B cell (primary cell): ENCODE data around the gene CARD8. TPM values are rescaled to one million over a fixed set of nuclear protein-coding genes. Genes with fewer than 3 reads are reported as not detected.

ENCODE experiments used
- ATAC-seq: fragments of 200-7000 bp; cut with Tn5 transposase; one replicate; pipeline ENCODE4 v1.10.0; 2021; ENCODE audit warnings: low read depth, mild to moderate bottlenecking, moderate number of reproducible peaks, moderate library complexity
- CTCF ChIA-PET: fragments of 350-600 bp; sonication (Branson Sonifier 250); formaldehyde crosslinking; loops from one replicate; lab custom pipeline; 2021; ENCODE audit warnings: antibody characterized with exemption, inconsistent platforms; lab: Charles Lee
- POLR2A ChIA-PET: fragments of 350-600 bp; sonication (Branson Sonifier 250); formaldehyde crosslinking; loops from one replicate; lab custom pipeline; 2021; ENCODE audit warnings: antibody characterized with exemption; lab: Charles Lee
- DNase-seq: peaks from one replicate; pipeline ENCODE4 v3.0.0; 2013
- H2AFZ ChIP-seq: 2 replicates; pipeline ENCODE4 v1.6.1; 2012; ENCODE audit warnings: mild to moderate bottlenecking, low read depth, low read length; ENCODE audit not compliant: insufficient read depth, poor library complexity, severe bottlenecking
- H3K27ac ChIP-seq, 2 donors: 1 replicate in 1 of 2; 2 replicates in 1 of 2; pipeline ENCODE4 v1.5.1; 2012 to 2013; ENCODE audit warnings: low read length in 2 of 2, mild to moderate bottlenecking in 2 of 2, moderate library complexity in 1 of 2
- H3K27me3 ChIP-seq, 4 experiments: fragments of 200-600 bp in 1 of 4; sonication (generic) in 1 of 4; replicated peaks in 1 of 4; 1 replicate in 2 of 4; 2 replicates in 2 of 4; pipeline versions ENCODE4 v1.6.1 to v1.7.0; 2013 to 2016; ENCODE audit warnings: low read length in 3 of 4, mild to moderate bottlenecking in 2 of 4, mixed read lengths in 1 of 4, moderate library complexity in 1 of 4; ENCODE audit not compliant: insufficient read depth in 4 of 4, control insufficient read depth in 3 of 4; ENCODE audit errors: control extremely low read depth in 1 of 4
- H3K36me3 ChIP-seq, 2 experiments: replicated peaks in 1 of 2; 1 replicate in 1 of 2; 2 replicates in 1 of 2; pipeline versions ENCODE4 v1.6.1 to v1.7.1; 2013; ENCODE audit warnings: low read length in 1 of 2; ENCODE audit not compliant: insufficient read depth in 2 of 2, control insufficient read depth in 1 of 2; ENCODE audit errors: control extremely low read depth in 1 of 2, extremely low read depth in 1 of 2
- H3K4me1 ChIP-seq, 2 donors: fragments of 200-600 bp in 1 of 2; sonication (generic) in 1 of 2; 1 replicate in 1 of 2; 2 replicates in 1 of 2; pipeline versions ENCODE4 v1.5.1 to v1.6.1; 2013 to 2017; ENCODE audit warnings: low read length in 2 of 2; ENCODE audit not compliant: control insufficient read depth in 2 of 2, insufficient read depth in 2 of 2
- H3K4me2 ChIP-seq: replicated peaks from 2 replicates; pipeline ENCODE3; 2012; ENCODE audit warnings: mild to moderate bottlenecking, low read depth, low read length; ENCODE audit not compliant: poor library complexity, severe bottlenecking
- H3K4me3 ChIP-seq, 5 experiments: fragments of 200-600 bp in 1 of 5; sonication (generic) in 1 of 5; 1 replicate in 3 of 5; 2 replicates in 2 of 5; pipeline versions ENCODE4 v1.5.1 to v1.7.0; 2011 to 2016; ENCODE audit warnings: low read length in 4 of 5, mild to moderate bottlenecking in 4 of 5, low read depth in 2 of 5, control low read depth in 1 of 5, moderate library complexity in 1 of 5; ENCODE audit not compliant: insufficient read depth in 1 of 5; ENCODE audit errors: control extremely low read depth in 1 of 5, extremely low read depth in 1 of 5
- H3K79me2 ChIP-seq: fragments of 200-600 bp; sonication (generic); one replicate; pipeline ENCODE4 v1.6.0; 2016; ENCODE audit warnings: low read length; ENCODE audit not compliant: control insufficient read depth, insufficient read depth
- H3K9ac ChIP-seq: fragments of 200-600 bp; sonication (generic); 2 replicates; pipeline ENCODE4 v1.6.1; 2017; ENCODE audit warnings: mild to moderate bottlenecking, low read length, moderate library complexity
- H3K9me3 ChIP-seq, 3 donors: one replicate each; pipeline versions ENCODE4 v1.6.1 to v1.7.1; 2013; ENCODE audit warnings: low read length in 2 of 3; ENCODE audit not compliant: control insufficient read depth in 2 of 3, insufficient read depth in 1 of 3; ENCODE audit errors: control extremely low read depth in 1 of 3
- H4K20me1 ChIP-seq: 2 replicates; pipeline ENCODE4 v1.6.0; 2012; ENCODE audit warnings: mild to moderate bottlenecking, low read length; ENCODE audit not compliant: insufficient read depth, control insufficient read depth, poor library complexity, severe bottlenecking
- H3K27ac Mint-ChIP-seq: one replicate; pipeline ENCODE4 v1.8.0; 2021; ENCODE audit warnings: mixed read lengths
- H3K27me3 Mint-ChIP-seq: one replicate; pipeline ENCODE4 v1.8.0; 2021; ENCODE audit warnings: mixed read lengths
- H3K4me1 Mint-ChIP-seq: one replicate; pipeline ENCODE4 v1.8.0; 2021; ENCODE audit warnings: mixed read lengths
- H3K4me3 Mint-ChIP-seq: one replicate; pipeline ENCODE4 v1.8.0; 2021; ENCODE audit warnings: mixed read lengths
- H3K9me3 Mint-ChIP-seq: one replicate; pipeline ENCODE4 v1.8.0; 2022; ENCODE audit warnings: mixed read lengths; ENCODE audit not compliant: insufficient read depth
- EZH2 ChIP-seq: IDR thresholded peaks from 2 replicates; pipeline ENCODE4 v1.6.1; 2012; ENCODE audit warnings: borderline replicate concordance, low read depth, mild to moderate bottlenecking, moderate library complexity, low read length; ENCODE audit not compliant: insufficient read depth, poor library complexity, severe bottlenecking
- WGBS: methylation state at CpG from one replicate; pipeline ENCODE4 v1.1.5; 2013; ENCODE audit warnings: missing lambda C conversion rate; ENCODE audit not compliant: insufficient coverage; 5-methylcytosine and 5-hydroxymethylcytosine counted together
- intact Hi-C: fragments of 100-400 bp; cut with micrococcal nuclease; formaldehyde crosslinking; loops from one replicate; pipeline ENCODE4 v1.10.0; 2022
- polyA plus RNA-seq: library from polyadenylated mRNA; depleted of rRNA; stranded (reverse); fragments of >200 nt; gene quantifications from 2 replicates; pipeline ENCODE4 v1.2.3, GENCODE V29; 2012
- total RNA-seq, 2 donors: library from RNA; stranded (reverse); fragments of 120-200 nt in 1 of 2; gene quantifications; 1 replicate in 1 of 2; 2 replicates in 1 of 2; pipeline versions ENCODE4 v1.2.3 to v1.2.4, GENCODE V29; 2013 to 2022
- TF ChIP-seq, protein P1 (sequence below): fragments of 200-600 bp; IDR thresholded peaks from one replicate; pipeline ENCODE4 v1.8.0; 2022; ENCODE audit warnings: antibody characterized with exemption, mild to moderate bottlenecking

The CARD8 gene
- total and polyA plus RNA-seq, 2 donors (not counting 1 experiment from before 2014, with no cell fraction given): 92.0 to 161 TPM

DNA sequence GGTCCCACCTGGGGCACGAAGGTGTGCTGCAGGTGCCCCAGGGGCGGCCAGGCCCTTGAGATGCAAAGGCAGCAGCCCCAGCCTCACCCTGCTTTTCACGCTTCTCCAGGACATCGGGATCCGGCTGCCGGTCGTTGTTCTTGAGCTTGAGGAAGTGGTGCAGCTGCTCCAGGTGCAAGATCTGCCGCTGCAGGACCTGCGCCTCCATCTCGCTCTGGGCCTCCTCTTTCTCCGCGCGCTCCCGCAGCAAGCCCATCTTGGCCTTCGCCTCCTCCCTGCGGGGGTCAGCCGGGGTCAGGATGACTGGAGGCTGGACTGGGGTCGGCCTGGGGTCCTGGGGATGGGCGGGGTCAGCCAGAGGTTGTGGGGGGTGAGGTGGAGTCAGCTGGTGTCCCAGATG, 48.2 kb upstream of the CARD8 start:
- Histone ChIP-seq H3K9me3 (no peaks in the 10 kb centered on the region), H3K4me2 (no peak overlapping the region), H2AFZ (no peak overlapping the region), H3K27me3 (no peaks in the 10 kb centered on the region), H3K4me3 (no peak overlapping the region), H4K20me1 (no peaks in the 10 kb centered on the region), H3K36me3 (no peaks in the 10 kb centered on the region), H3K27ac (no peak overlapping the region), H3K79me2 (no peaks in the 10 kb centered on the region), H3K9ac (no peak overlapping the region), H3K4me1 (no peaks in the 10 kb centered on the region)
- no peak overlapping the region for H3K4me3 Mint-ChIP-seq
- peaks cover 9% of the 10 kb centered on the region for H3K27me3 Mint-ChIP-seq
- intact Hi-C loops: no loop called here
- no peak overlapping the region for H3K27ac Mint-ChIP-seq
- TF ChIP-seq, protein P1, sequence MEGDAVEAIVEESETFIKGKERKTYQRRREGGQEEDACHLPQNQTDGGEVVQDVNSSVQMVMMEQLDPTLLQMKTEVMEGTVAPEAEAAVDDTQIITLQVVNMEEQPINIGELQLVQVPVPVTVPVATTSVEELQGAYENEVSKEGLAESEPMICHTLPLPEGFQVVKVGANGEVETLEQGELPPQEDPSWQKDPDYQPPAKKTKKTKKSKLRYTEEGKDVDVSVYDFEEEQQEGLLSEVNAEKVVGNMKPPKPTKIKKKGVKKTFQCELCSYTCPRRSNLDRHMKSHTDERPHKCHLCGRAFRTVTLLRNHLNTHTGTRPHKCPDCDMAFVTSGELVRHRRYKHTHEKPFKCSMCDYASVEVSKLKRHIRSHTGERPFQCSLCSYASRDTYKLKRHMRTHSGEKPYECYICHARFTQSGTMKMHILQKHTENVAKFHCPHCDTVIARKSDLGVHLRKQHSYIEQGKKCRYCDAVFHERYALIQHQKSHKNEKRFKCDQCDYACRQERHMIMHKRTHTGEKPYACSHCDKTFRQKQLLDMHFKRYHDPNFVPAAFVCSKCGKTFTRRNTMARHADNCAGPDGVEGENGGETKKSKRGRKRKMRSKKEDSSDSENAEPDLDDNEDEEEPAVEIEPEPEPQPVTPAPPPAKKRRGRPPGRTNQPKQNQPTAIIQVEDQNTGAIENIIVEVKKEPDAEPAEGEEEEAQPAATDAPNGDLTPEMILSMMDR: no peak
- no peak for ATAC-seq
- H3K9me3 Mint-ChIP-seq: no peaks in the 10 kb centered on the region
- ChIA-PET POLR2A (no interaction called here), CTCF (no interaction called here)
- H3K4me1 Mint-ChIP-seq: no peaks in the 10 kb centered on the region
- WGBS: 93% methylated on average over 18 of the region's 19 CpGs
- no peak for DNase-seq

DNA sequence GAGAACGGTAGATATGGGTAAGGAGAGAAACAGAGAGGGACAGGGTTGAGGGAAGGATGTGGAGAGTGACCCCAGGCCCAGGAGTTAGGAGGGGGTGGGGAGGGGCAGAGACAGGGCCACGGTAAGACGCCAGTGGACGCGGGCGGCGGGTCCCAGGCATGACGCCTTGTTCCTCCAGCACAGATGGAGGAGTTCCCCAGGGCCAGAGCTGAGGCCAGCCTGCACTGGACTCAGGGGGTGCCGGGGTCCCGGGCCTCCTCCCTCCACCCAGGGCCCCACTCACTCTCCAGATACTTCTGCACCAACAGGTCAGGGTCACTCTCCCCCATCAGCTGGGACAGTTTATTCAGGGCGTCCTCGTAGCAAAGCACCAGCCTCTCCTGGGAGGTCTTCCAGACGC, 47.7 kb upstream of the CARD8 start:
- Histone ChIP-seq H2AFZ (no peak overlapping the region), H3K9me3 (no peaks in the 10 kb centered on the region), H3K4me3 (no peak overlapping the region), H3K36me3 (no peaks in the 10 kb centered on the region), H3K27me3 (no peaks in the 10 kb centered on the region), H3K4me2 (no peak overlapping the region), H3K9ac (no peak overlapping the region), H3K27ac (no peak overlapping the region), H4K20me1 (no peaks in the 10 kb centered on the region), H3K4me1 (no peaks in the 10 kb centered on the region), H3K79me2 (no peaks in the 10 kb centered on the region)
- Mint-ChIP-seq H3K27me3 (peaks cover 9% of the 10 kb centered on the region), H3K4me1 (no peaks in the 10 kb centered on the region), H3K4me3 (no peak overlapping the region), H3K9me3 (no peaks in the 10 kb centered on the region), H3K27ac (no peak overlapping the region)
- POLR2A ChIA-PET: no interaction called here
- no peak for DNase-seq
- intact Hi-C loops: no loop called here
- TF ChIP-seq, protein P1: no peak
- no peak for TF ChIP-seq EZH2
- CTCF ChIA-PET: no interaction called here
- 95% methylated on average over 13 of the region's 13 CpGs for WGBS
- no peak for ATAC-seq
